NCI-H2107 treated with DMSO at 0.1 percent for 48 hours (cell line): Measurements from ENCODE around the gene PLEKHH1.
"Not testable (repeated sequence)": the region's sequence is repeated elsewhere in the genome, so short reads cannot be mapped to it uniquely, and the experiment has no call there.

Experiments used
- DNase-seq: peaks from one replicate; lab custom pipeline; 2025; ENCODE audit not compliant: unreplicated experiment; lab: John Stamatoyannopoulos, UW

PLEKHH1 gene

GRCh38 chr14:67529947-67530935 is 2.8 kb upstream of the PLEKHH1 start:
- DNase-seq = no peak

GRCh38 chr14:67532606-67532997 is 488 bp upstream of the PLEKHH1 start:
- DNase-seq = no peak

- no peak for DNase-seq
Measured at GRCh38 chr14:67533754-67534085, 630 bp downstream of the PLEKHH1 start.

GRCh38 chr14:67536087-67536486 is 3.0 kb downstream of the PLEKHH1 start:
- DNase-seq = no peak

GRCh38 chr14:67537736-67538135 is 4.6 kb downstream of the PLEKHH1 start:
- DNase-seq = no peak

GRCh38 chr14:67538501-67538900 is 5.4 kb downstream of the PLEKHH1 start:
- no peak for DNase-seq

- DNase-seq = no peak
Measured at GRCh38 chr14:67539116-67539515, 6.0 kb downstream of the PLEKHH1 start.

GRCh38 chr14:67541448-67542387 is 8.6 kb downstream of the PLEKHH1 start:
- peak; percentile 39 for DNase-seq

- DNase-seq = not testable (repeated sequence)
Measured at GRCh38 chr14:67542620-67543019, 9.5 kb downstream of the PLEKHH1 start.

GRCh38 chr14:67544590-67544989 is 11.5 kb downstream of the PLEKHH1 start:
- no peak for DNase-seq

GRCh38 chr14:67547224-67547780 is 14.2 kb downstream of the PLEKHH1 start:
- no peak for DNase-seq

GRCh38 chr14:67549734-67550133 is 16.6 kb downstream of the PLEKHH1 start:
- no peak for DNase-seq

- no peak for DNase-seq
Measured at GRCh38 chr14:67551123-67551522, 18.0 kb downstream of the PLEKHH1 start.

GRCh38 chr14:67551940-67552339 is 18.9 kb downstream of the PLEKHH1 start:
- DNase-seq = peak; percentile 90

- DNase-seq = no peak
Measured at GRCh38 chr14:67553547-67553946, 20.5 kb downstream of the PLEKHH1 start.

GRCh38 chr14:67554341-67554740 is 21.3 kb downstream of the PLEKHH1 start:
- DNase-seq = no peak

- no peak for DNase-seq
Measured at GRCh38 chr14:67555518-67556090, 22.5 kb downstream of the PLEKHH1 start.

- DNase-seq = no peak
Measured at GRCh38 chr14:67556671-67557070, 23.6 kb downstream of the PLEKHH1 start.

- no peak for DNase-seq
Measured at GRCh38 chr14:67557118-67557517, 24.0 kb downstream of the PLEKHH1 start.

- DNase-seq = no peak
Measured at GRCh38 chr14:67557656-67558055, 24.6 kb downstream of the PLEKHH1 start.

GRCh38 chr14:67559639-67560038 is 26.5 kb downstream of the PLEKHH1 start:
- no peak for DNase-seq
